ENCODE results near the gene BRINP1. TPM values are rescaled to one million over a fixed set of nuclear protein-coding genes. Genes with fewer than 3 reads are reported as not detected.

The BRINP1 gene
- total and polyA plus RNA-seq, 2 experiments from 2014 or later: 13.4 to 33.5 TPM

GRCh38 chr9:119257592-119257991, 111.6 kb downstream of the BRINP1 start:
- no peaks in the 10 kb centered on the region for H3K9me2 ChIP-seq (ENCODE audit: insufficient read depth)
- H3F3A ChIP-seq (replicated peaks; ENCODE audit: low read depth): no peaks in the 10 kb centered on the region
- H3K4me3 ChIP-seq: no peak overlapping the region
- DNase-seq (ENCODE audit: low spot score) (no peak), ATAC-seq (no peak)
- Mint-ChIP-seq H3K4me3 (no peak overlapping the region), H3K4me1 (peaks cover 36% of the 10 kb centered on the region), H3K9me3 (no peaks in the 10 kb centered on the region), H3K27ac (no peak overlapping the region), H3K27me3 (ENCODE audit: insufficient read depth, low read depth, poor library complexity) (no peaks in the 10 kb centered on the region), H3K36me3 (ENCODE audit: low read depth) (no peaks in the 10 kb centered on the region; the same call in 2 of the 3 replicates)
- H3K27ac ChIP-seq (ENCODE audit: low read depth): no peak overlapping the region
- peaks cover 18% of the 10 kb centered on the region for H3K79me2 ChIP-seq (replicated peaks; ENCODE audit: insufficient read depth)
- TF ChIP-seq ZNF114 (CRISPR knock-in tag; IDR thresholded peaks at IDR 0.05): no peak
- TF ChIP-seq, protein P1, sequence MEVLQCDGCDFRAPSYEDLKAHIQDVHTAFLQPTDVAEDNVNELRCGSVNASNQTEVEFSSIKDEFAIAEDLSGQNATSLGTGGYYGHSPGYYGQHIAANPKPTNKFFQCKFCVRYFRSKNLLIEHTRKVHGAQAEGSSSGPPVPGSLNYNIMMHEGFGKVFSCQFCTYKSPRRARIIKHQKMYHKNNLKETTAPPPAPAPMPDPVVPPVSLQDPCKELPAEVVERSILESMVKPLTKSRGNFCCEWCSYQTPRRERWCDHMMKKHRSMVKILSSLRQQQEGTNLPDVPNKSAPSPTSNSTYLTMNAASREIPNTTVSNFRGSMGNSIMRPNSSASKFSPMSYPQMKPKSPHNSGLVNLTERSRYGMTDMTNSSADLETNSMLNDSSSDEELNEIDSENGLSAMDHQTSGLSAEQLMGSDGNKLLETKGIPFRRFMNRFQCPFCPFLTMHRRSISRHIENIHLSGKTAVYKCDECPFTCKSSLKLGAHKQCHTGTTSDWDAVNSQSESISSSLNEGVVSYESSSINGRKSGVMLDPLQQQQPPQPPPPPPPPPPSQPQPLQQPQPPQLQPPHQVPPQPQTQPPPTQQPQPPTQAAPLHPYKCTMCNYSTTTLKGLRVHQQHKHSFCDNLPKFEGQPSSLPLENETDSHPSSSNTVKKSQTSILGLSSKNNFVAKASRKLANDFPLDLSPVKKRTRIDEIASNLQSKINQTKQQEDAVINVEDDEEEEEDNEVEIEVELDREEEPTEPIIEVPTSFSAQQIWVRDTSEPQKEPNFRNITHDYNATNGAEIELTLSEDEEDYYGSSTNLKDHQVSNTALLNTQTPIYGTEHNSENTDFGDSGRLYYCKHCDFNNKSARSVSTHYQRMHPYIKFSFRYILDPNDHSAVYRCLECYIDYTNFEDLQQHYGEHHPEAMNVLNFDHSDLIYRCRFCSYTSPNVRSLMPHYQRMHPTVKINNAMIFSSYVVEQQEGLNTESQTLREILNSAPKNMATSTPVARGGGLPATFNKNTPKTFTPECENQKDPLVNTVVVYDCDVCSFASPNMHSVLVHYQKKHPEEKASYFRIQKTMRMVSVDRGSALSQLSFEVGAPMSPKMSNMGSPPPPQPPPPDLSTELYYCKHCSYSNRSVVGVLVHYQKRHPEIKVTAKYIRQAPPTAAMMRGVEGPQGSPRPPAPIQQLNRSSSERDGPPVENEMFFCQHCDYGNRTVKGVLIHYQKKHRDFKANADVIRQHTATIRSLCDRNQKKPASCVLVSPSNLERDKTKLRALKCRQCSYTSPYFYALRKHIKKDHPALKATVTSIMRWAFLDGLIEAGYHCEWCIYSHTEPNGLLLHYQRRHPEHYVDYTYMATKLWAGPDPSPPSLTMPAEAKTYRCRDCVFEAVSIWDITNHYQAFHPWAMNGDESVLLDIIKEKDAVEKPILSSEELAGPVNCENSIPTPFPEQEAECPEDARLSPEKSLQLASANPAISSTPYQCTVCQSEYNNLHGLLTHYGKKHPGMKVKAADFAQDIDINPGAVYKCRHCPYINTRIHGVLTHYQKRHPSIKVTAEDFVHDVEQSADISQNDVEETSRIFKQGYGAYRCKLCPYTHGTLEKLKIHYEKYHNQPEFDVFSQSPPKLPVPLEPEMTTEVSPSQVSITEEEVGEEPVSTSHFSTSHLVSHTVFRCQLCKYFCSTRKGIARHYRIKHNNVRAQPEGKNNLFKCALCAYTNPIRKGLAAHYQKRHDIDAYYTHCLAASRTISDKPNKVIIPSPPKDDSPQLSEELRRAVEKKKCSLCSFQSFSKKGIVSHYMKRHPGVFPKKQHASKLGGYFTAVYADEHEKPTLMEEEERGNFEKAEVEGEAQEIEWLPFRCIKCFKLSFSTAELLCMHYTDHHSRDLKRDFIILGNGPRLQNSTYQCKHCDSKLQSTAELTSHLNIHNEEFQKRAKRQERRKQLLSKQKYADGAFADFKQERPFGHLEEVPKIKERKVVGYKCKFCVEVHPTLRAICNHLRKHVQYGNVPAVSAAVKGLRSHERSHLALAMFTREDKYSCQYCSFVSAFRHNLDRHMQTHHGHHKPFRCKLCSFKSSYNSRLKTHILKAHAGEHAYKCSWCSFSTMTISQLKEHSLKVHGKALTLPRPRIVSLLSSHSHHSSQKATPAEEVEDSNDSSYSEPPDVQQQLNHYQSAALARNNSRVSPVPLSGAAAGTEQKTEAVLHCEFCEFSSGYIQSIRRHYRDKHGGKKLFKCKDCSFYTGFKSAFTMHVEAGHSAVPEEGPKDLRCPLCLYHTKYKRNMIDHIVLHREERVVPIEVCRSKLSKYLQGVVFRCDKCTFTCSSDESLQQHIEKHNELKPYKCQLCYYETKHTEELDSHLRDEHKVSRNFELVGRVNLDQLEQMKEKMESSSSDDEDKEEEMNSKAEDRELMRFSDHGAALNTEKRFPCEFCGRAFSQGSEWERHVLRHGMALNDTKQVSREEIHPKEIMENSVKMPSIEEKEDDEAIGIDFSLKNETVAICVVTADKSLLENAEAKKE (CRISPR knock-in tag; IDR thresholded peaks at IDR 0.05): no peak
- no peak for TF ChIP-seq JUNB (IDR thresholded peaks at IDR 0.05; ENCODE audit: unreplicated experiment)
- TF ChIP-seq EZH2 (IDR thresholded peaks at IDR 0.05; ENCODE audit: low read depth, unreplicated experiment): no peak
- TF ChIP-seq ETS1 (IDR thresholded peaks at IDR 0.05): no peak
- no peak for TF ChIP-seq NANOG (IDR thresholded peaks at IDR 0.05; ENCODE audit: borderline replicate concordance)
- no peak for TF ChIP-seq CTCF (conservative IDR thresholded peaks at IDR 0.05; ENCODE audit: low read depth in 2 of 2)
- TF ChIP-seq EZH2phosphoT487 (IDR thresholded peaks at IDR 0.05; ENCODE audit: unreplicated experiment): no peak
- TF ChIP-seq REST (IDR thresholded peaks at IDR 0.05; ENCODE audit: unreplicated experiment): no peak
- no peak for TF ChIP-seq ZNF331 (CRISPR knock-in tag; IDR thresholded peaks at IDR 0.05; ENCODE audit: low read depth)
- no peak for TF ChIP-seq POLR2AphosphoS5 (IDR thresholded peaks at IDR 0.05; ENCODE audit: low read depth)
- no peak overlapping the region for H3K4me2 ChIP-seq
- peaks cover 10% of the 10 kb centered on the region for H3K4me1 ChIP-seq (ENCODE audit: insufficient read depth)
- peaks cover 11% of the 10 kb centered on the region; the same call in 1 of the 2 replicates for H4K20me1 ChIP-seq (replicated peaks; ENCODE audit: insufficient read depth)
- no peaks in the 10 kb centered on the region for H3K36me3 ChIP-seq (ENCODE audit: insufficient read depth)
- no peak overlapping the region for H2AFZ ChIP-seq
- H3K27me3 ChIP-seq (ENCODE audit: insufficient read depth): no peaks in the 10 kb centered on the region
